HG02885 (cell line): ENCODE measurements around the gene LCN15.

Experiments used
- ATAC-seq: cut with Tn5 transposase; IDR thresholded peaks from one replicate; pipeline ENCODE4 v1.9.1; 2021; ENCODE audit warnings: mild to moderate bottlenecking; ENCODE audit not compliant: unreplicated experiment, poor library complexity

Gene LCN15

GRCh38 chr9:136725612-136726011 is 38.7 kb downstream of the LCN15 start:
- ATAC-seq = no peak

GRCh38 chr9:136724772-136725171 is 39.5 kb downstream of the LCN15 start:
- no peak for ATAC-seq

- no peak for ATAC-seq
These were observed 40.3 kb downstream of the LCN15 start for GRCh38 chr9:136723989-136724388.

GRCh38 chr9:136723362-136723976 is 40.8 kb downstream of the LCN15 start:
- no peak for ATAC-seq

GRCh38 chr9:136722969-136723356 is 41.4 kb downstream of the LCN15 start:
- ATAC-seq = no peak

GRCh38 chr9:136722093-136722968 is 42.0 kb downstream of the LCN15 start:
- no peak for ATAC-seq

GRCh38 chr9:136721339-136722092 is 42.8 kb downstream of the LCN15 start:
- no peak for ATAC-seq

- no peak for ATAC-seq
These were observed 43.4 kb downstream of the LCN15 start for GRCh38 chr9:136720898-136721338.

- no peak for ATAC-seq
These were observed 43.9 kb downstream of the LCN15 start for GRCh38 chr9:136720251-136720897.

GRCh38 chr9:136719195-136719880 is 45.0 kb downstream of the LCN15 start:
- no peak for ATAC-seq

- no peak for ATAC-seq
These were observed 45.7 kb downstream of the LCN15 start for GRCh38 chr9:136718345-136719194.

GRCh38 chr9:136717399-136717798 is 46.9 kb downstream of the LCN15 start:
- ATAC-seq = no peak

GRCh38 chr9:136714893-136715274 is 49.4 kb downstream of the LCN15 start:
- ATAC-seq = no peak

GRCh38 chr9:136714096-136714892 is 50.0 kb downstream of the LCN15 start:
- no peak for ATAC-seq

GRCh38 chr9:136713550-136713949 is 50.8 kb downstream of the LCN15 start:
- ATAC-seq = no peak

GRCh38 chr9:136712690-136713544 is 51.4 kb downstream of the LCN15 start:
- ATAC-seq = no peak
